HG03457 (cell line): ENCODE data around the gene GRK5.
A peak's percentile ranks its signal among the peaks of the same experiment; 100 is the strongest.
"Not testable (repeated sequence)": the region's sequence is repeated elsewhere in the genome, so short reads cannot be mapped to it uniquely, and the experiment has no call there.

Source experiments
- ATAC-seq: cut with Tn5 transposase; IDR thresholded peaks from one replicate; pipeline ENCODE4 v1.9.1; 2021; ENCODE audit warnings: moderate number of reproducible peaks; ENCODE audit not compliant: unreplicated experiment

Gene GRK5

GRCh38 chr10:119207366-119207666 lies at the start of gene GRK5:
Gene GRK5, plus strand, starts transcription at chr10:119207571. Its CDS starts 347 bp downstream, at chr10:119207918.
- peak; percentile 77 for ATAC-seq

- no peak for ATAC-seq
Measured at GRCh38 chr10:119159332-119159731, 48.0 kb upstream of the GRK5 start.

DNA sequence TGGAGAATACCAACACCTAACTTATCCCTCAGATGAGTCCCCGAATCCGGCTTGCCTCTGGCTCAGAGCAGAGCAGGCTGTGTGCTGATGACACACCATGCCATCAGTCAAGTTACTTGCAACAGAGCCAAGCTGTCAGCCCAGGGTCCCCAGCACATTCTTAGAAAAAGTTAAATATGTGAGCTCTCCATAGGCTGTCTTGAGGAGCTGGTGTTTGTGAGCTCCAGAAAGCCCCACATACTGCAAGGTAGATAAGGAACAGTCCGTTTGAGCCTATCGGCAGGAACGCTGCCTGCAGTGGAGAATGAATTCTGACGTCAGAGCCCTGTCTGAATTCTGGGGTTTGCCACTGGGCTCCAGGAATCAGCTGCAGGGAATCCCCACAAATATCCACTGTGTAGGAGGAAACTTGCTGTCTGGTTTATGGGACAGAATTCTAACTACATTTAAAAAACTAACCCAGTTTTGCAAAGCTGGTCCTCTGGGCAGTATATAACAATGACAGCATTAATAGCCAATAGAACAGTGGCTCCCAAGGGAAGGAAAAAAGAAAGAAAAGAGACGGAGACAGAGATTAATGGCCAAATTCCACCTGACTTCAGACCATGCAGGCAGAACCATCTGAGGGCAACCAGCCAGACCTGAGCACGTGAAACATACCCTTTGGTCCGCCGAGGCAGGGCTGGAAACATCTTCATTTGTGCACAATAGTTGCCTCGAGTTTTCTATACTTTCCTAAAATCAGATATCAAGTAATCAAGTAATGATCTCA lies 45.5 kb upstream of the GRK5 start:
- no peak for ATAC-seq

DNA sequence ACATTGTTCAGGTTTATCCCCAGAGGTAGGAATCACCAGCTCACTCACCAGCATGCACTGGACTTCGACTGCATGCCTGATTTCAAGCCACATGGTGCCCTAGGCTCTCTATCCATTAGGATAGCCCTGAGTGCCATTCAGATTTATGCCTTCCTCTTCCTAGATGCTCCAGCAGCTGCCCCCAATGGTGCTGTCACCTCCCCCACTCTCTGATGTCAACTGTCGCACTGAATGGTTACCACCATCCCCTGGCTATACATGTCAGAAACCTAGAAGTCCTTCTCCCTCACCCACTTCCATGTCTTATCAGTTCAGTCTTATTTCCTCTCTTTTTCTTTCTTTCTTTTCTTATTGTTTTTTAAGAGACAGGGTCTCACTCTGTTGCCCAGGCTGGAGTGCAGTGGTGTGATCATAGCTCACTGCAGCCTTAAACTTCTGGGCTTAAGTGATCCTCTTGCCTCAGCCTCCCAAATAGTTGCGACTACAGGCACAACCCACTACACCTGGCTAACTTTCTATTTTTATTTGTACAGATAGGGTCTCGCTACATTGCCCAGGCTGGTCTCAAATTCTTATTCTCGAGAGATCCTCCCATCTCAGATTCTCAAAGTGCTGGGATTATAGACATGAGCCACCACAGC lies 44.8 kb upstream of the GRK5 start:
- no peak for ATAC-seq

GRCh38 chr10:119165171-119166117 lies 41.9 kb upstream of the GRK5 start, which contains the start of gene SFXN4:
Gene SFXN4, minus strand, starts transcription at chr10:119165714. Its CDS starts 67 bp downstream, at chr10:119165647.
- ATAC-seq = peak; percentile 89

- no peak for ATAC-seq
Measured at GRCh38 chr10:119166118-119166500, 41.3 kb upstream of the GRK5 start.

- no peak for ATAC-seq
Measured at GRCh38 chr10:119166564-119166963, 40.8 kb upstream of the GRK5 start.

DNA sequence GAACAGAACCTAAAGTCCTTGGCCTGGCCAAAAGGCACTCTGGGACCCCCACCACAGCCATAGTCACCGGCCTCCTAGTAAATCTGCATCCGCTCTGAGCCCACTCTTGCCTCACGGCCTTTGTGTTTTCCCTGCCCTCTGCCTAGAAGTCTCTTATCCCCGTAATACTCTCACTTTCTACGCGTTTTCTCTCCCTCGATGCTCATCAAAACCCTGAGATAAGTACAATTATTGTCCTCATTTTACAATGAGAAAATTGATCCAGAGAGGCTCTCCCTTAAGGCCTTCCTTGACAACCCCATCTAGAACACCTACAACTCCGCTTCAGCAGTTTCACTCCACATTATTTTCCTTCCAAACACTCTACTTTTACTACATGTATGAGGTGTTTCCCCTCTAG lies 40.3 kb upstream of the GRK5 start:
- ATAC-seq = no peak

DNA sequence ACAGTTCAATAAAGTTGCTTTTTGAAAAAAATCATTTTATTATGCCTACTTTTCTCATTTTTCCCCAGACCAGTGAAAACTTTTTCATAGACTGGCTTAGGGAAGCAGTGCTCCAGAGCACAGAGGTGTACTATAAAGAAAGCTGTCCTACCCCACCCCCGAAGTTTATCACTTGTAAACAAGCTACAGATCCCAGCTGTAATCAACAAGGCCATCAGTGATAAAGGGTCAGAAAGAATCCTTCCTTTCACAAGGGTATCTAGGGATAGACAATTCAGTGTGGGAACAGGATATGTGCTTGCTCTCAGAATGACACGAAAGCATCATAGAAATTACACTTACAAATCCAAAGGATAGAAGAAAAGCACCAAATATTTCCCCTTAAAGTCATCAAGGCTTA lies 33.3 kb upstream of the GRK5 start:
- ATAC-seq = no peak

GRCh38 chr10:119176166-119176565 lies 31.2 kb upstream of the GRK5 start:
- no peak for ATAC-seq

GRCh38 chr10:119177708-119178371 lies 29.5 kb upstream of the GRK5 start:
- peak; percentile 7 for ATAC-seq

DNA sequence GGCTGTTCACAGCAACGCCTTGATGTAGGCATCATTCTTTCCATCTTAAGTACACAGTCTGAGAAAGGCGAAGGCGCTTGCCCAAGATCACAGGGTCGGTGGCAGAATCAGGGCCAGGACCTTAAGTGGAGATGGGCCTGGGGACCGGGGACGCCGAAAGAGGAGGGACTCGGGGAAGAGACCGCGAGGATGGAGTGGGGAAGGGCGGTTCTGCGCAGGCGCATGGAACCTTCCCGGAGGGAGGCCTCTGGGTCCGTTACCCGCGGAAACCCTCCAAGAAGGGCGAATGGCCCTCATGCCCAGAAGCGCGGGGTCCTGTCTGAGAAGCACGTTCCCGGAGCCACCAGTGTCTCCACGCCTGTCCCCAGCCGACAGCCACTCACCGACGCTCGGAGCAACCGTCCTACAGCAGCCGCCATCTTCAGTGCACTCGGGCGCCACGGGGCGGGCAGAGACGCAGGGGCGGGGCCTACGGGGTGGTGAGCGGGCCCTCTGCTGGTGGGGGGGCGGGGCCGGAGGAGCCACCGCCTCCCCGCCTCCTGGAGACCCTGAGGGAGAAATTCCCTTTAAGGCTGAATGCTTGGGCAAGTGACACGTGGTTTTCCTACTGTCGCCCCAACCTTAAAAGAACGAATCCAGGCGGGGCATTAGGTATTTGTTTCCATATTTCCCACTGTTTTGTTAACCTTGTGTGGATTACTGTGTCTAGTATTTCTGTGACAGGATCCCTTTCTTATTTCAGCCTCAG lies 28.8 kb upstream of the GRK5 start, which contains the start of gene PRDX3:
Gene PRDX3, minus strand, starts transcription at position 441 of the 748 bp plus-strand sequence. Its CDS starts 22 bp downstream, at position 419.
- peak; percentile 83 for ATAC-seq

DNA sequence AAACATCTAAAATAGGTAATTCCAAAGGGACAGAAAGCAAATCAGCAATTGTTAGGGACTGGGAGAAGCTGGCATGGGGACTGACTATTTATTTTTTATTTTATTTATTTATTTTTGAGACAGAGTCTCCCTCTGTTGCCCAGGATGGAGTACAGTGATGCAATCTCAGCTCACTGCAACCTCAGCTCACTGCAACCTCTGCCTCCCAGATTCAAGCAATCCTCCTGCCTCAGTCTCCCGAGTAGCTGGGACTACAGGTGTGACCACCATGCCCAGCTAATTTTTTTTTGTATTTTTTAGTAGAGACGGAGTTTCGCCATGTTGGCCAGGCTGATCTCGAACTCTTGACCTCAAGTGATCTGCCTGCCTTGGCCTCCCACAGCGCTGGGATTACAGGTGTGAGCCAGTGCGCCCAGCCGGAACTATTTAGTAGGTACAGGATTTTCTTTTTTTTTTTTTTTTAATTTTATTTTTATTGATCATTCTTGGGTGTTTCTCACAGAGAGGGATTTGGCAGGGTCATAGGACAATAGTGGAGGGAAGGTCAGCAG lies 26.4 kb upstream of the GRK5 start:
- ATAC-seq = not testable (repeated sequence)

GRCh38 chr10:119183664-119184412 lies 23.5 kb upstream of the GRK5 start:
- ATAC-seq = no peak

DNA sequence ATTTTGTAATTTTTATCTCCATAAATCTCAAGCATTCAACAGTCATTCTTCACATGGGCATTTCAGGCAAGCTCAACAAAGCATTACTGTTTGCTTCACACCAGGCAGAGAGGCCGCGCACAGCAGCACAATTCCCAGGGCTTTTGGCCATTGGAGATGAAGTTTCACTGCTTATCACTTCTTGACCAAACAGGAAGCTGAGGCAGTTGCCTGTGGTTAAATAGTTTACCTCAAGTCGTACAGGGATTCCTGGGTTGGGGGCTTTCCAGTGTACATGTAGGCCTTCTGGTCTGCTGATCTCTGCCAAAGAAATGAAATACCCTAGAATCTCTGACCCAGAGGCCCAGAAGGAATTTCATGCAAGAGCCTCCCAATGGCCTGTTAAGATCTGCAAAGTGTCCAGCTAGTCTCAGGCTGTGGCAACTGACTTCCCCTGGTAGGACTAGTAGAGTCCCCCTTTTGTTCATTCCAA lies 17.5 kb upstream of the GRK5 start:
- no peak for ATAC-seq

GRCh38 chr10:119190353-119190752 lies 17.0 kb upstream of the GRK5 start:
- ATAC-seq = no peak

- no peak for ATAC-seq
Measured at GRCh38 chr10:119190954-119191785, 16.2 kb upstream of the GRK5 start.

GRCh38 chr10:119191881-119192280 lies 15.5 kb upstream of the GRK5 start:
- no peak for ATAC-seq
